ENCODE data around the gene PTPRR.

DNA sequence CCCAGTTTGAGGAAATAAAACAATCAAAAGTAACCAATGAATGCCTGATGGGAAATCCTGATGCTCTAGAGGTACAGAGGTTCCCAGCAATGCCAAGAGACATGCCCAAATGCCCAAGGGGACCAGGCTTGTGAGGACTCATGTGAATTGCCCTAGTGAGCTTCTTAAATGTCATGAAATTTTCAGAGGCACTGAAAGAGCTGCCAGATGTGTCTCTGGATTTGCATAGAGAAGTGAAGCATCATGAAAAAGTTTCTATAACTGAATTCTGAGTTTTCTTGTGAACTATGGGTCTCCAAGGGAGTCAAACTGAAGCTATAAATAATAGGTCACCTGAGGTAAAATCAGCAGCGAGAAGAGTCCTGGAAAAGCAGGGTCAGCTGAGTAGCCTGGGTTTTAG lies 9.9 kb downstream of the PTPRR start:
- TF ChIP-seq, protein P1, sequence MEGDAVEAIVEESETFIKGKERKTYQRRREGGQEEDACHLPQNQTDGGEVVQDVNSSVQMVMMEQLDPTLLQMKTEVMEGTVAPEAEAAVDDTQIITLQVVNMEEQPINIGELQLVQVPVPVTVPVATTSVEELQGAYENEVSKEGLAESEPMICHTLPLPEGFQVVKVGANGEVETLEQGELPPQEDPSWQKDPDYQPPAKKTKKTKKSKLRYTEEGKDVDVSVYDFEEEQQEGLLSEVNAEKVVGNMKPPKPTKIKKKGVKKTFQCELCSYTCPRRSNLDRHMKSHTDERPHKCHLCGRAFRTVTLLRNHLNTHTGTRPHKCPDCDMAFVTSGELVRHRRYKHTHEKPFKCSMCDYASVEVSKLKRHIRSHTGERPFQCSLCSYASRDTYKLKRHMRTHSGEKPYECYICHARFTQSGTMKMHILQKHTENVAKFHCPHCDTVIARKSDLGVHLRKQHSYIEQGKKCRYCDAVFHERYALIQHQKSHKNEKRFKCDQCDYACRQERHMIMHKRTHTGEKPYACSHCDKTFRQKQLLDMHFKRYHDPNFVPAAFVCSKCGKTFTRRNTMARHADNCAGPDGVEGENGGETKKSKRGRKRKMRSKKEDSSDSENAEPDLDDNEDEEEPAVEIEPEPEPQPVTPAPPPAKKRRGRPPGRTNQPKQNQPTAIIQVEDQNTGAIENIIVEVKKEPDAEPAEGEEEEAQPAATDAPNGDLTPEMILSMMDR (IDR thresholded peaks at IDR 0.05) = no peak
- TF ChIP-seq POLR2A (IDR thresholded peaks at IDR 0.05) (no peak), POLR2AphosphoS5 (IDR thresholded peaks at IDR 0.05; ENCODE audit: insufficient read depth in 1 of 2, low read depth in 1 of 2) (no peak)
